NCI-H82 treated with DMSO at 0.1 percent for 48 hours (cell line): ENCODE results near the gene LMO1.

Source experiments
- DNase-seq: peaks from one replicate; lab custom pipeline; 2025; ENCODE audit not compliant: unreplicated experiment; lab: John Stamatoyannopoulos, UW

LMO1 gene

DNA sequence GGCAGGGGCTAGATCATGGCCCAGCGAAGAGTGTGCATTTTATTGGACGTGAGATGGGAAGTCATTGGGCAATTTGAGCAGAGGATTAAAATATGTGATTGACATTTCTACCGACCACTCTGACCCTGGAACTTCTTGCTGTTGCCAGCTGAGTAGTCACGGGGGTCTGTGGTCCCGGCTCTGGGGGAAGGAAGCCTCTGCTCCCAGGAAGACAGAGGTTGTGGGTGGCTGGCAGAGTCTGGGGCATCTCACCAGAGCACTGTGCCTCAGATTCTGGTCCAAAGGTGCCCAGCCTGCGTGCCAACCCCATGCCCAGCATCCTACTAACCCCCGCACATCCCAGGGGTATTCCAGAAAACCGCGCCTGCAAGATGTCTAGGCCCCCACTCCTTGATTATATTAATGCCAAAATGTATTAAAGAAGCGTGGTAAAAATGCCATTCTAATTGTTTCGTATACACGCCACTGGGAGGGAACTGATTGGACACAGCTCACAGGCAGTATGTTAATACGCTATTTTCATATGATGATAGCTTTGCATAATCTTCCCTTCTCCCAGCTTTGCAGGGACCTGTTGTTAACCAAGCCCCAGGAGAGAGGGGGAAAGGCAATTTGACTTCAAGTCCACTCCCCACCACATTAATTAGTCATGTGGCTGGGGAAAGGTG, 25.3 kb upstream of the LMO1 start:
- DNase-seq = peak; percentile 60

DNA sequence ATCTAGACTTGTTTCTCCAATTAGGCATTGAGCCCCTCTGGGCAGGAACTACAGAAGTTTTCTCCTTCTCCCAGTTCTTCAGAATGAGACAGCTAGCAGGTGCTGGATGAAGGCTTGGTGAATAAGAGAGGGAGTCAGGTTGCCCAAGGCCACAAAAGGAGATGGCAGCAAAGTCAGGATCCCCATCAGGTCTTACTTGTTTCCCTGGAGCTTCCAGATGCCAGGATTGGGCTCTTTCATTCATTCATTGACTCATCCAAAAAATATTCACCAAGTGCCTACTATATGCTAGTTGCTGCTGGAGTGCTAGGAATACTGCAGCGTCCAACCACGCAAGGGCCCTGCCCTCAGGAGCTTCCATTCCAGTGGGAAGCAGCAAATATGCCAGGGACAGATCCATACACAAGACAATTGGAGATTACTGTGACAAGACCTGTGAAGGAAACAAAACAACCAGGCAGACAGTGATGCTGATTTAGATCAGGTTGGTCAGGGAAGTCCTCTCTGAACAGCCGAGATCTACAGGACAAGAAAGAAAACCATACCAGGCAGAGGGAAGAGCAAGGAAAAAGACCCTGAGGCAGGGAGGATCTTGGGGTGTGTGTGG, 24.6 kb upstream of the LMO1 start:
- DNase-seq = no peak

- no peak for DNase-seq
Observed at GRCh38 chr11:8287703-8288102, 24.0 kb upstream of the LMO1 start.

DNA sequence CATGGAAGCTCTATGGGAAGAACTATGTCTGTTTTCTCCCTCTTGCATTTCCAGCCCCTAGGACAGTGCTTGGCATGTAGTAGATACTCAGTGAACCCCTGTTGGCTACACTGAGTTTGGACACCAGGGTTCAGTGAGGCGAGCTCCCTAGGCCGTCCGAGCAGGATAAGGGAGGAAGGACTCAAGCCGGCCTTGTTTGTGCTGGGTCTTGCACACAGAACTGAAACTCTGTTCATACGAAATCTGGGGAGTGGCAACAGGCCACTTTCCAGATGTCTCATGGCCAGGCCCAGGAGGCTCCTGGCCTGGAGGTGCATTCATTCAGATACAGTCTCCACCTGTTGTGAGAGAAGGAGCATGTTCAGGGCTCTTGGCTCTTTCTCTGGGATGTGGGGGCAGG, 23.6 kb upstream of the LMO1 start:
- DNase-seq = no peak

GRCh38 chr11:8286886-8287285, 23.2 kb upstream of the LMO1 start:
- no peak for DNase-seq

- DNase-seq = no peak
Observed at GRCh38 chr11:8285796-8286195, 22.1 kb upstream of the LMO1 start.

DNA sequence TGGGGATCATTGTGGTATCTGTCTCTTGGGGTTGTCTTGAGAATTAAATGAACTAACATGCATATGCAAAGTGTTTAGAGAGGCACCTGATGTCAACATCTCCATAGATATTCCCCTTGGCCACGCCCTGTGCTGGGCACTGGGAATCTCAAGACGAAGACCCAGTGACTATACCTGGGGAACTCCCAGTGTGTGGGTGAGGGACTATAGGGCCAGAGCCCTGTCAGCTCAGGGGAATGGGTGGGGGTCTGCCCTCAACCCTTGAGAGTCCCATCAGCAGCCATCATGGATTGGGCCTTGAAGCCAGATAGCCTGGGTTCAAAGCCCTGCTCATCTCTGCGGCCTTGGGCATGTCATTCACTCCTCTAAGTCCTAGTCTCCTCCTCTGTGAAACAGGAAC, 21.6 kb upstream of the LMO1 start:
- DNase-seq = no peak

DNA sequence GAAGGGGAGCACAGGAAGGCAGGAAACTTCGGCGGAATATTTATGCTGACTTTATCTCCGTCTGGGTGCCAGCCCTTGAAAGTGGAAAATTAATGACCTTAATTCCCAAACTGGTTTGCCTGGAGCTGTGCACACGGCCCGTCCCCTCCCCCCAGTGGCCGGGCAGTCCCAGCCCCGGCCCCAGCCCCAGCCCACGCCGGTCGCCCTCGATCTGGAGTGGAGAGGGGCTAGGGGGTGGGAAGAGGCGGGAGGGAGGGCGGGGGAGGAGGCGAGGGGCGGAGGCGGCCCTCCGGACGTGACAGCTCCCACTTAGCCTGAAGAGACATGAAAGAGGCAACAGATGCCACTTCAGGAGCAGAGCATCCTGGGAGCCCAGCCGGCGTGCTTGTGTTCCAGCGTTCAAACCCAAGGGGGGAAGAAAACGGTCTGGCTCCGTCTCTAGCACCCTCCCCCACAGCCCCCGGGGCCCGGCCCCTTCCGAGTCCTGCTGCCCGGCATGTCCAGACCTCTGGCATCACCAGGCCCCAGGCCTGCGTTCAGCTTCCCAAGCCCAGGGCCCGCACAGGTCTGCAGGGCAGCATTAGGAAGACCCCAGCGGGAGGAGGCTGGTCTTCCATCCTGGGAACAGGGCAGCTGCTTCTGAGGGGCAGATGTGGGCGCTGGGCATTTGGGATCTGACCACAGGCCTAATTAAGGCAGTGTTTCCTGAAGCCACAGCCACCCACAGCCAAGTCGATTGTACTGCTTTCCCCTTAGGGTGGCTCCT, 20.0 kb upstream of the LMO1 start:
- peak; percentile 92 for DNase-seq

DNA sequence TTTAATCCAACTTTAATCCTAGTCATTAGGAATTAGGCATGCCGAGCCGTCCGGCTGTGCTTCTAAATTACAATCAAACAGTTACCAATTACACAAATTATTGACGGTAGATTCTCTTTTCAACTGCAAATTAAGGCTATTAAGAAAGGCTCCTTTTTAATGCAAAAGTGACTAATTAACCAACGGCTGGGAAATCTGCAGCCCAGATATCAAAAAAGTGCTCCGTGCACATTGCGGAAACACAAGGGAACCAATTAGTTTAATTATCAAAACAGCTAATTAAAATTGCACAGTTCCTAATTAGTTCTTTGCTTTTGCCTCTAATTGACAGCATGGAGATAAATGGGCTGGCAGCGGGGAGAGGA, 19.4 kb upstream of the LMO1 start:
- DNase-seq = no peak

DNA sequence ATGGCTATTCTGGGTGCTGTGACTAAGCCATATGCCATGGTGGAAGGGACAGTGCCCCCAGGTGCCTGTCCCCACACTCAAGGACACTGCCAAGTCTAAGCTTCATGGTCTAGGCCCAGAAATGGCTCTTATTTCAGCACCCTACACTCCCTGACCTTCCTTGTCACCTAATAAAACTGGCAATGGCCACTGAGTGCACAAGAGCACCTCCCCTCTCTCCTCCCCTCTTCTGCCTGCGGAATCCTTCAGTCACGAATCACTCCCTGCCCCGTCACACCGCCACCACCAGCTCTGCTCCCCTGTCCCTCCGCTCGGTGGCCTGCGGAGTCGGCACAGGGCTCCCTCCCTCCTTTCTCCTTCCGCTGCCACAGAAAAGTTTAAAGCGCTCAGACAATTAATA, 19.0 kb upstream of the LMO1 start:
- peak; percentile 82 for DNase-seq

DNA sequence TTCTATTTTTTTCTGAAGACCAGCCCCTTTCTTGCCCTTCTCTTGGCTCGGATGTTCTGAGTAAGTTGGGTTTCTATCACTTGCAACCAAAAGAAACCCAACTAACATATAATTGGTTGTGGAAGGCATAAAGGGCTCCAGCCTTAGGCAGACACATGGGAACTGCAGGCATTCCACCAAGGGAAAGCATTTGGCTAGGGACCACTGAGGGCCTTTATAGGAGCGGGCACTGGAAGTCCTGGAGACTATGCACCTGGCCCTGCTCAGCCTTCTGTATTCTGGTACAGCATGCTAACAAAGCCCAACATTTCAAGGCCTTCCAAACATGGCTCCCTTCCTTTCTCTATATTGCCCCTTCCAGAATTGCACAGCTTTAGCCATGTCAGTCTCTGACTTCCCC, 17.6 kb upstream of the LMO1 start:
- DNase-seq = no peak

- no peak for DNase-seq
Observed at GRCh38 chr11:8277691-8278090, 14.0 kb upstream of the LMO1 start.

DNA sequence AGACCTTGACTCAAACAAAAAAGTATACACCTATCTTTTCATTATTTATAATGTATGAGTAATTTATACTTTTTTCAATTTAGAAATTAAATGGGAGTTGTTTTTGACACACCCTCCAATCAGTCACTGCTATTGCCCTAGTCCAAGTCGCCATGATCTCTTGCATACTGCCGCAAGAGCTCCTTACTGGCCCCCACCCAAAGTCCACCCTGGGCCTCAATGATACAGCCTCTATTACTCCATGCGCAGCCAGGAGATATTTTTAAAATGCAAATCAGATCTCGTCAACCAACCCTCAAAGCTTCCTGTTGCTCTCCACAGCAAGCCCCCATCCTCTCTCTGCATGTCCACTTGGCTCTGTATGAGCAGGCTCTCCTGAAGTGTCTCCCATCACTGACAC, 12.8 kb upstream of the LMO1 start:
- DNase-seq = no peak

DNA sequence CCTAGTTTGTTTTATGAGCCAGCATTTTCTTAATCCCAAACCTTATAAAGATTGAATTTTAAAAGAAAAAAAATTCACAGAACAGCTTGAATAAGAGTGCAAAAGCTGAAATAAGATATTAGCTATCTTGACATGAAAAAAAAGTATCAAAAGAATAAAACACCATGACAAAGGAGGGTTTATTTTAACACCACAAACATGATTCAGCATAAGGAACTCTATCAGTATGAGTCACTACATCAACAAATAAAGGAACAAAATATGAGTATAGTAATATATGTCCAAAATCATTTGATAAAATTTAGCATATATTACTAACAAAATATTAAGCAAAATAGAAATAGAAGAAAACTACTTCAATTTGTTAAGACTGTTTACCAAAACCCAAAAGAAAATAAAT, 9.6 kb upstream of the LMO1 start:
- no peak for DNase-seq

- DNase-seq = peak; percentile 56
Observed at GRCh38 chr11:8271106-8271886, 7.6 kb upstream of the LMO1 start.

DNA sequence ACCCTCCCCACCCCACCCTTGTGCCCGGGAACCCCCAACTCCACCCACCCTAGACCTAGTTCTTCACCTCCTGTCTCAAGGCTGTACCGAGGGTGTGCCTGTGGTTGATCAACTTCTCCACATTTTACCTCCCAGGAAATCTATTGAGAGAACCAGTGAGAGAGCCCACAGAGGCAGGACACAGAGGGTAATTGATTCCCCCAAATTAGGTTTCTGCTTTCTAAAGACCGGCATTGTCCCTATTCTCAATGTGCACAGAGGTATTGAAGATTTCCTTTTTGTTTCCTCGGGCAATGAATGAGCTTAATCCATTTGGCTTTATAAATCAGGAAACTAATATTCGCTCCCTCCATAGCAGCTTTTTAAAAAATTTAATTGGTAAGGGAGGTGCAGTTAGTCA, 6.0 kb upstream of the LMO1 start:
- no peak for DNase-seq

DNA sequence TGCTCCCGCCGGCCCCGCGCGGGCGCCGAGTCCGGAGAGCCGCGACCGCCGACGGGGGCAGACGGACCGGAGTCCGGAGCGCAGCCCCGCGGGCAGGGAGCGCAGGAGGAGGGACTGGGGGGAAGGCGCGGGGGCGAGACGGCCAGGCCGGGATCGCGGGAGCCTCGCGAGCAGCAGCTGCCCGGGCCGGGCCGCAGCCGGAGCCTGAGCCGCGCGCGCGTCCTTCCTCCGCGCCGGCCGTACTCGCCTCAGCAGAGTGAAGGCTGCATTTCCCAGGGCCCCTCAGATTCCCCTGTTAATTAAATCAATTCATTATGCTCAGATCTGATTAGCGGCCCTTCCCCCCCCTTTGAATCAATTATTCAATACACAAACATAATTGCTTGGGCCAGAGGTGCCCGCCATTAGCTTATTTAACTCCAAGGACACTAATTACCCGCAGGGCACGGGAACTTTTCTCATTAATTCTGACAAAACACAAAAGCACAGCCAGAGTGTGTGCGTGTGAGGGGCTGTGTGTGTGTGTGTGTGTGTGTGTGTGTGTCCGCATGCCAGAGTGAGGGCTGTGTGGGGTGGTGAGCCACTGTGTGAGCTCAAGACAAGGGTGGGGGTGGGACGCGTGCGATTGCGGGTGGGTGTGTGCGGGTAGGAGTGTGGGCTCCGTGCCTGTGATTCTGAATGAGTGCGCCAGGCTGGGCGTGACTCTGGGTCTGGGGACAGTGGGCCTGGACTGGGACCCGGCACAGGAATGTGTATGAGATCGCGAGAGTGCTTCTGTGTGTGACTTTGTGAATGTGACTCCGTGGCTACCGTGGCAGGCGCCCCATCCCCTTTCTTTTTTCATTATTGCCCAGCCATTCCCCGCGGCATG, 5.1 kb upstream of the LMO1 start:
- DNase-seq = no peak

- DNase-seq = no peak
Observed at GRCh38 chr11:8267831-8268529, 4.3 kb upstream of the LMO1 start.

GRCh38 chr11:8267280-8267679, 3.6 kb upstream of the LMO1 start:
- DNase-seq = no peak
